K562 (cell line): ENCODE results near the gene SLC26A5.

Experiments
- CEBPB ChIP-seq: fragments of 450-650 bp; IDR thresholded peaks from 2 replicates; pipeline ENCODE4 v1.6.1; 2016; ENCODE audit warnings: missing genetic modification characterization, missing compliant biosample characterization
- CHD2 ChIP-seq: IDR thresholded peaks from 2 replicates; pipeline ENCODE4 v1.6.1; 2011; ENCODE audit warnings: low read depth, low read length
- CTCF ChIP-seq, 3 experiments: IDR thresholded peaks in 2 of 3; conservative IDR thresholded peaks in 1 of 3; 2 replicates each; pipeline ENCODE4 v1.5.1; 2011 to 2012; ENCODE audit warnings: low read length in 3 of 3, mild to moderate bottlenecking in 3 of 3, control low read depth in 2 of 3, improper control_type of control experiment in 1 of 3, inconsistent platforms in 1 of 3, low read depth in 1 of 3, mixed read lengths in 1 of 3, moderate library complexity in 1 of 3; ENCODE audit not compliant: insufficient read depth in 2 of 3
- HDAC2 ChIP-seq: fragments of 450-650 bp; IDR thresholded peaks from 2 replicates; pipeline ENCODE4 v1.6.1; 2016; ENCODE audit warnings: mild to moderate bottlenecking
- L3MBTL2 ChIP-seq: fragments of 450-650 bp; IDR thresholded peaks from 2 replicates; pipeline ENCODE4 v1.6.1; 2016; ENCODE audit warnings: mild to moderate bottlenecking, moderate library complexity
- POLR2A ChIP-seq: fragments of 450-650 bp; conservative IDR thresholded peaks from 2 replicates; pipeline ENCODE4 v1.6.1; 2016
- RCOR1 ChIP-seq, 2 experiments: IDR thresholded peaks; 2 replicates each; pipeline ENCODE4 v1.6.1; 2012; ENCODE audit warnings: low read depth in 2 of 2, low read length in 2 of 2, borderline replicate concordance in 1 of 2, improper control_type of control experiment in 1 of 2
- RNF2 ChIP-seq: sonication (generic); IDR thresholded peaks from 2 replicates; pipeline ENCODE4 v1.6.1; 2016
- TAF1 ChIP-seq: IDR thresholded peaks from 2 replicates; pipeline ENCODE4 v1.6.1; 2011; ENCODE audit warnings: mild to moderate bottlenecking, low read length, moderate library complexity; ENCODE audit not compliant: insufficient read depth, control insufficient read depth, severe bottlenecking; ENCODE audit errors: extremely low read depth
- YY1 ChIP-seq, 3 experiments: IDR thresholded peaks; 2 replicates each; pipeline ENCODE4 v1.6.1; 2011; ENCODE audit warnings: low read length in 2 of 3, mild to moderate bottlenecking in 2 of 3, moderate library complexity in 2 of 3, borderline replicate concordance in 1 of 3, control low read depth in 1 of 3, low read depth in 1 of 3; ENCODE audit not compliant: insufficient read depth in 3 of 3, insufficient replicate concordance in 2 of 3, control insufficient read depth in 1 of 3, insufficient read length in 1 of 3; ENCODE audit errors: extremely low read depth in 1 of 3
- ZBTB49 ChIP-seq: sonication (generic); formaldehyde crosslinking; IDR thresholded peaks from 2 replicates; pipeline ENCODE4 v1.8.0; 2022; ENCODE audit warnings: missing genetic modification reagents, mild to moderate bottlenecking, borderline replicate concordance
- ZNF263 ChIP-seq: sonication (generic); formaldehyde crosslinking; IDR thresholded peaks from 2 replicates; pipeline ENCODE4 v1.8.0; 2022; ENCODE audit warnings: mild to moderate bottlenecking, missing genetic modification reagents, borderline replicate concordance

GRCh38 chr7:103391976-103392375, 54.0 kb downstream of the SLC26A5 start:
- TF ChIP-seq POLR2A: no peak
- no peak for TF ChIP-seq YY1 (IDR thresholded peaks at IDR 0.05; ENCODE audit: borderline replicate concordance in 1 of 3, control insufficient read depth in 1 of 3, extremely low read depth in 1 of 3, insufficient read depth in 3 of 3, insufficient read length in 1 of 3, insufficient replicate concordance in 2 of 3, low read depth in 1 of 3, low read length in 2 of 3)
- no peak for TF ChIP-seq RCOR1 (IDR thresholded peaks at IDR 0.05; ENCODE audit: borderline replicate concordance in 1 of 2, low read depth in 2 of 2, low read length in 2 of 2)
- TF ChIP-seq CTCF (IDR thresholded peaks at IDR 0.05 in 2 of 3, conservative IDR thresholded peaks at IDR 0.05 in 1 of 3; ENCODE audit: insufficient read depth in 2 of 3, low read depth in 1 of 3, low read length in 3 of 3): no peak
- TF ChIP-seq ZNF263 (CRISPR knock-in tag): no peak
- no peak for TF ChIP-seq HDAC2
- no peak for TF ChIP-seq L3MBTL2
- no peak for TF ChIP-seq TAF1
- TF ChIP-seq ZBTB49 (CRISPR knock-in tag): no peak
- no peak for TF ChIP-seq RNF2
- TF ChIP-seq CEBPB (tag): no peak
- no peak for TF ChIP-seq CHD2
